Heart right ventricle (tissue), 16 donors: ENCODE results near the gene DHCR7. TPM values are rescaled to one million over a fixed set of nuclear protein-coding genes. Genes with fewer than 3 reads are reported as not detected.

Experiments used
- ATAC-seq, 8 donors: fragments of 200-7000 bp; cut with Tn5 transposase; one replicate each; pipeline ENCODE4 v1.9.1; 2020; ENCODE audit warnings: mild to moderate bottlenecking in 8 of 8, moderate library complexity in 8 of 8, moderate number of reproducible peaks in 1 of 8
- DNase-seq, 2 donors: peaks; one replicate each; pipeline ENCODE4 v3.0.0-alpha.2; 2020
- H3K27ac ChIP-seq, 10 donors: fragments of 200-600 bp; sonication (generic) in 2 of 10; one replicate each; pipeline versions ENCODE4 v1.5.0 to v1.8.0; 2020 to 2022; ENCODE audit warnings: mild to moderate bottlenecking in 3 of 10
- H3K27me3 ChIP-seq, 7 donors: fragments of 200-600 bp; one replicate each; pipeline ENCODE4 v1.8.0; 2021 to 2022; ENCODE audit warnings: mild to moderate bottlenecking in 2 of 7
- H3K36me3 ChIP-seq, 9 donors: fragments of 200-600 bp; sonication (generic) in 1 of 9; one replicate each; pipeline versions ENCODE4 v1.5.0 to v1.8.0; 2020 to 2022; ENCODE audit warnings: mild to moderate bottlenecking in 2 of 9
- H3K4me1 ChIP-seq, 9 donors: fragments of 200-600 bp; sonication (generic) in 1 of 9; one replicate each; pipeline versions ENCODE4 v1.5.0 to v1.8.0; 2020 to 2022; ENCODE audit warnings: mild to moderate bottlenecking in 4 of 9
- H3K4me3 ChIP-seq, 10 donors: fragments of 200-600 bp; sonication (generic) in 2 of 10; one replicate each; pipeline versions ENCODE4 v1.5.0 to v1.8.0; 2020 to 2022; ENCODE audit warnings: mild to moderate bottlenecking in 7 of 10, moderate library complexity in 2 of 10
- H3K9me3 ChIP-seq, 11 donors: fragments of 200-600 bp in 10 of 11; sonication (generic) in 2 of 11; one replicate each; pipeline versions ENCODE4 v1.5.0 to v1.8.0; 2013 to 2022; ENCODE audit warnings: mild to moderate bottlenecking in 2 of 11, control low read depth in 1 of 11, moderate library complexity in 1 of 11
- WGBS, 2 donors: extraction: QIAGEN DNeasy Blood & Tissue Kit; methylation state at CpG; one replicate each; pipeline ENCODE4 v1.1.7; 2013; ENCODE audit warnings: inconsistent platforms in 1 of 2; 5-methylcytosine and 5-hydroxymethylcytosine counted together
- intact Hi-C, 10 donors: fragments of 100-400 bp; cut with DNase I; formaldehyde crosslinking; loops; one replicate each; pipeline versions ENCODE4 v1.11.1 to v1.14.2; 2022
- polyA plus RNA-seq, 2 donors: library from polyadenylated mRNA; stranded (reverse); fragments of 200-250 nt; gene quantifications; one replicate each; pipeline ENCODE4 v1.2.3, GENCODE V29; 2013
- total RNA-seq, 10 donors: library from RNA; stranded (reverse); fragmentation: NEBNext Ultra II Directional in 3 of 10; extraction: Animal tissue kit (Norgen Biotek cat#: 25700) in 3 of 10; gene quantifications; one replicate each; pipeline versions ENCODE4 v1.2.1 to v1.2.4, GENCODE V29; 2021 to 2023
- TF ChIP-seq, protein P1 (sequence below), 9 donors: fragments of 200-600 bp; sonication (generic) in 2 of 9; IDR thresholded peaks; one replicate each; pipeline versions ENCODE4 v1.5.0 to v1.8.0; 2021 to 2022; ENCODE audit warnings: antibody characterized with exemption in 9 of 9, mild to moderate bottlenecking in 5 of 9, moderate library complexity in 1 of 9
- donor health status: Arrhythmogenic right ventricular cardiomyopathy.
- donor health status: ischemic (EF 13 %, LVEDD 7.1; RV severe dilation, severe dysfunction).
- donor health status: healthy with polysubstance abuse.
- donor health status: DM: no; HTN: yes; CAD: no.
- donor health status: DM: no; HTN: no; CAD: no.
- donor health status: ischemic (EF 25% LVEDD 6.9; RV normal size, moderate dysfunction).
- donor health status: ischemic (EF 25% LVEDD 5.7; RV mildly dilated, moderate dysfunction).
- donor health status: healthy.
- donor health status: DM: yes; HTN: yes; CAD: no.
- donor health status: Ischemic cardiomyopathy.
- donor health status: ischemic (EF 35%, LVEDD 5.7; RV mildly dilated, moderate dysfunction).
- donor health status: nonischemic (EF 11% LVEDD 7.7; RV severe dilation, severe dysfunction).
- donor health status: DM: yes; HTN: yes; CAD: no.
- donor health status: PGD.
- donor health status: ischemic (EF 29% LVEDD 5.4; RV normal size, mild dysfunction).
- donor health status: nonischemic (EF 23%, LVEDD 6.1; RV moderate dilation, normal function).

The DHCR7 gene
- total and polyA plus RNA-seq, 12 donors: 13.5 to 49.6 (median 28.1) TPM

DNA sequence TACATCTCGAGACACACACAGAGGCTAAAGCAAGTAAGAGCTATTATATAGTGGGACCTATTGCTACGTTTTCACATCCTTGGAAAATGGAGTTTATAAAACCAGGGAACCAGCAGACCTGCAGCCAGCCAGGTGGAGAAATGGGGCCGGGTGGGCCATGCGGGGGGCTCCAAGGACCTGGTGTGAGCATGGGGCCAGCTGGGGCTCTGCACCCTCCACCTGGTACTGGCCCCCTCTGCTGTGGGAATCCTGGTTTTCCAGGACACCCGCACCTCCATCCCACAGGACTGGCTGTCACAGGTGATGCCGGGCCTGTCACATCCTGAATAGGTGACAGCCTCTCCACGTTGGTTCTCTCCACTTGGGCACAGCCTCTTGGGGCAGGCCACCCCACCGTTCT is 11.3 kb downstream of the DHCR7 start:
- ATAC-seq (no peak), DNase-seq (no peak)
- H3K9me3 ChIP-seq: no peaks in the 10 kb centered on the region
- peaks cover 0 to 16% (median 9%) of the 10 kb centered on the region in 9 donors for H3K4me1 ChIP-seq
- TF ChIP-seq, protein P1, sequence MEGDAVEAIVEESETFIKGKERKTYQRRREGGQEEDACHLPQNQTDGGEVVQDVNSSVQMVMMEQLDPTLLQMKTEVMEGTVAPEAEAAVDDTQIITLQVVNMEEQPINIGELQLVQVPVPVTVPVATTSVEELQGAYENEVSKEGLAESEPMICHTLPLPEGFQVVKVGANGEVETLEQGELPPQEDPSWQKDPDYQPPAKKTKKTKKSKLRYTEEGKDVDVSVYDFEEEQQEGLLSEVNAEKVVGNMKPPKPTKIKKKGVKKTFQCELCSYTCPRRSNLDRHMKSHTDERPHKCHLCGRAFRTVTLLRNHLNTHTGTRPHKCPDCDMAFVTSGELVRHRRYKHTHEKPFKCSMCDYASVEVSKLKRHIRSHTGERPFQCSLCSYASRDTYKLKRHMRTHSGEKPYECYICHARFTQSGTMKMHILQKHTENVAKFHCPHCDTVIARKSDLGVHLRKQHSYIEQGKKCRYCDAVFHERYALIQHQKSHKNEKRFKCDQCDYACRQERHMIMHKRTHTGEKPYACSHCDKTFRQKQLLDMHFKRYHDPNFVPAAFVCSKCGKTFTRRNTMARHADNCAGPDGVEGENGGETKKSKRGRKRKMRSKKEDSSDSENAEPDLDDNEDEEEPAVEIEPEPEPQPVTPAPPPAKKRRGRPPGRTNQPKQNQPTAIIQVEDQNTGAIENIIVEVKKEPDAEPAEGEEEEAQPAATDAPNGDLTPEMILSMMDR (IDR thresholded peaks at IDR 0.05): no peak
- H3K27me3 ChIP-seq: no peaks in the 10 kb centered on the region
- no peak overlapping the region for H3K27ac ChIP-seq
- H3K36me3 ChIP-seq: peaks cover 0 to 64% (median 16%) of the 10 kb centered on the region in 9 donors
- 90 to 93% methylated on average over 8 of the region's 8 CpGs for WGBS, 2 donors
- H3K4me3 ChIP-seq: no peak overlapping the region
- intact Hi-C loops: no loop called here

DNA sequence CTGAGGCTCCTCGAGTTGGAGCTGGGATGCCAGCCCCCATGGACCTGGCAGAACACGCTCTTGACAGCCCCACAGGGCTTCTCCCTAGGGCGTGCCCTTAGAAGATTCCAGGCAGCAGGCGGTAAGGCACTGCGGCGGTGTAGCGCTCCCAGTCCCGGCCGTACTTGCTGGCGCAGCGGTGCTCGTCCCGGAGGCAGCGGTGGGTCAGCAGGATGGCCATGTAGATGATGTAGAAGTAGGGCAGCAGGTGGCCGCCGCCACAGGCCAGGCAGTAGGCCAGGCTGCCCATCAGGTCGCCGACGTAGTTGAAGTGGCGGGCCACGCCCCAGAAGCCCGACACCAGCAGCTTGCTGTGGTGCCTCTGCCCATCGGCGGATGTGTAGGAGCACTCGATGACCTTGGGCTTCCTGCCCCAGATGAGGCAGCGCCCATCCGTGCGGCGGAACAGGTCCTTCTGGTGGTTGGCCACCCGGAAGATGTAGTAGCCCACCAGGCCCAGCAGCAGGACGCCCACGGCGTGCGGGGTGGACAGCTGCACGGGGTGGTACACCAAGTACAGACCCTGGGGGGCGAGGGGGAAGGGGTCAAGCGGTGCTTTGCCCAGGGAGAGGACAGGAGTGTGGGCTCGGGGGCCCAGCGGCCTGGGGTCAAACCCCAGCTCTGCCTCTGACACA is 12.8 kb downstream of the DHCR7 start:
- no peaks in the 10 kb centered on the region for H3K9me3 ChIP-seq
- intact Hi-C loops: no loop called here
- WGBS, 2 donors: 95 to 96% methylated on average over 37 to 39 of the region's 39 CpGs
- no peaks in the 10 kb centered on the region for H3K27me3 ChIP-seq
- DNase-seq: no peak
- H3K27ac ChIP-seq: no peak overlapping the region
- no peak for ATAC-seq
- TF ChIP-seq, protein P1 (IDR thresholded peaks at IDR 0.05): no peak
- H3K4me3 ChIP-seq: no peak overlapping the region
- H3K36me3 ChIP-seq: peaks cover 0 to 51% (median 10%) of the 10 kb centered on the region in 9 donors
- H3K4me1 ChIP-seq: peaks cover 0 to 16% (median 9%) of the 10 kb centered on the region in 9 donors

DNA sequence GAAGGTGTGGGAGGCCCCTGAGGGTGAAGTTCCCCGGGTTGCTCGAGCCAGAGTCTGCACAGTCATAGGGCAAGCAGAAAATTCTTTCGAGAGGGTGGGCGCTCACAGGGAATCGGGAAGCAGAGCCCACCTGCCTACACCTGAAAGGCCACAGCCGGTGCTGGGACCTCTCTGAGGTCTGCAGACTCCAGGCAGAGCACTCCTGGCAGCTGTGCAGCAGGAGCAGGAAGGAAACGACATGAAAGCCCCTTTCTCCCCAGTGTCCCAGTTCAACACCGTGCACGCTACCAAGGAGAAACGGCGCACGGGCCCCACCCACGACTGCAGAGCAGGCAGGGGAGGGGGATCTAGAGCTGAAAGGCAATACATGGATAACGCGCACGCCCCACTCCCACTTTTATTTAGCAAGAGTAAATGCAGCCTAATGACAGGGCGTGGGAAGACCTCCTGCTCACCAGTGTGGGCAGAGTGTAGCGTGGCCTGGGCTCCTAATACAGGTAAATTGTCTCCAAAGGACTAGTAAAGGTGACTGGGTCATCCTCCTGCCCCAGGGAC is 13.5 kb downstream of the DHCR7 start:
- H3K27me3 ChIP-seq: no peaks in the 10 kb centered on the region
- H3K4me1 ChIP-seq: peaks cover 0 to 16% (median 9%) of the 10 kb centered on the region in 9 donors
- intact Hi-C loops: no loop called here
- H3K4me3 ChIP-seq: no peak overlapping the region
- peaks cover 0 to 44% (median 10%) of the 10 kb centered on the region in 9 donors for H3K36me3 ChIP-seq
- H3K27ac ChIP-seq: no peak overlapping the region
- DNase-seq (no peak), ATAC-seq (no peak)
- TF ChIP-seq, protein P1 (IDR thresholded peaks at IDR 0.05): no peak
- H3K9me3 ChIP-seq: no peaks in the 10 kb centered on the region
- 69 to 79% methylated on average over 18 of the region's 18 CpGs for WGBS, 2 donors

DNA sequence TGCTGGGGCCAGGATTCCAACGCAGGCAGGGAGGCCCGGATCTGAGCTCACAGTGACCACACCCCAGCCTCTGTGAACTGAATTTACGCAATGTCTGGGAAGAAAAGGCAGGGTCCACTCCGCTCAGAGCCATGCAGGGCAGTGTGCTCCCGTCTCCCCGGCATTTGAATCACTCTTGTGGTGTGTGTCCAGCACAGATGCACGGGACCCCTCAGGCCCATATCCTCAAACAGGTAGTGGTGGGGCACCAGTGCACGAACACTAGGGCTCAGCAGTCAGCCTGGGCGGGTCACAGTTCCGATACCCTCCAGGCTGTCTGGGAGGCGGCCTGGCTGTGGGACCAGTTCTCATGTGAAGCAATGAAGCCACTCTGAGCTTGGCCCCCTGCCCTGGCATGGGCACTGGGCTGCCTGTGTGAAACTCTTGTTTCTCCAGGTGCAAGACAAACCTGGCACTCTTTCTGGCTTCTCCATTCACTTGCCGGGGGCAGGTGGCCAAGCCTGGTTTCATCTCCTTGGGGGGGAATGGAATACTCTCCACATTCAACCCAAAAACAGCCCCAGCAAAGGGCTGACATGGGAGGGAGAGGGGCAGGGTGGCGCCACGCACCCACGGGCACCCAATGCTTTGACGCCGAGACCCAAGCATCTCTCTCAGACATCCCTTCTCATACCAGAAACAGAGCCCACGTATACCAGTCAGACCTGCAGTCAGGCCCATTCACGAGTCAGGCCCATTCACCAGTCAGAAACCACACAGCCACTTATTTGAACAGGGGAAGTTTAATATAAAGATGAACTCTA is 14.3 kb downstream of the DHCR7 start:
- H3K4me3 ChIP-seq: no peak overlapping the region
- ATAC-seq: peak in 7 of 8 donors; percentile 34 to 73 (median 57)
- no peaks in the 10 kb centered on the region for H3K9me3 ChIP-seq
- TF ChIP-seq, protein P1 (IDR thresholded peaks at IDR 0.05): no peak
- H3K36me3 ChIP-seq: peaks cover 0 to 36% (median 10%) of the 10 kb centered on the region in 9 donors
- intact Hi-C loops: no loop called here
- peak overlapping the region in 8 of 10 donors; percentile 22 to 65 (median 34) for H3K27ac ChIP-seq
- no peaks in the 10 kb centered on the region for H3K27me3 ChIP-seq
- DNase-seq: peak in 1 of 2 donors; percentile 51
- peaks cover 0 to 18% (median 12%) of the 10 kb centered on the region in 9 donors for H3K4me1 ChIP-seq
- 75 to 80% methylated on average over 19 of the region's 19 CpGs for WGBS, 2 donors
